GM18951 (cell line): ENCODE data around the gene WDTC1.

Source experiments
- POLR2A ChIP-seq: IDR thresholded peaks from 4 replicates; pipeline ENCODE4 v1.6.1; 2011; ENCODE audit warnings: mild to moderate bottlenecking; ENCODE audit not compliant: insufficient read length, insufficient read depth; ENCODE audit errors: extremely low read depth
- in situ Hi-C: fragments of 300-500 bp; cut with MboI; formaldehyde crosslinking; loops from one replicate; pipeline ENCODE4 v1.12.0; 2022; ENCODE audit warnings: low sequenced_read_pairs, mixed read lengths, inconsistent platforms; ENCODE audit not compliant: unreplicated experiment

The WDTC1 gene

DNA sequence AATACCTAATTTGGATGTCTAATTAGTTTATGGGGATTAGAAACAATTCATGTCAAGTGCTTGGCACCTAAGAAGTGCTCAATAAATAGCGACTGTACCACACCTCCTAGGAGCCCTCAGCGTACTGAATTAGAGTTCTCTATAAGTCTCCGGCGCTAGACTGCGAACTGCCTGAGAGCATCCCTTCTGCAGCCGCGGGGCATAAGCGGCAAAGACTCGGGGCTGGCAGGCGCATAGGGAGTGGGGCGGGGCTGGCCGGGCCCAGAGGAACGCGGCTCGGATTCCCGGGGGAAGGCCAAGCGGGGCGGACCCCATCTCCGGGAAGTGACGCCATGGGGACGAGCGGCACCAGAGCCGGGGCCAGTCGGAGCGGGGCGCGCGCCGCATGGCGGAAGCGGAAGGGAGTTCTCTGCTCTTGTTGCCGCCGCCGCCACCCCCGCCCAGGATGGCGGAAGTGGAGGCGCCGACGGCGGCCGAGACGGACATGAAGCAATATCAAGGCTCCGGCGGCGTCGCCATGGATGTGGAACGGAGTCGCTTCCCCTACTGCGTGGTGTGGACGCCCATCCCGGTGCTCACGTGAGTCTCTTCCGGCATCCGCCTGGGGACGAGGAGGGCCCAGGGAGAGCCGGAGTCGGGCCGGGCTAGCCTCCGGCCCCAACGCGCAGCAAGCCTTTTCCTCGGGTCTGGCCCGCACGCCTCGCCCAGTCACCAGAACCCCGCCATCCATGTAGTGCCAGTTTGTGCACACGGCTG, 87.6 kb downstream of the WDTC1 start, which contains the start of gene TMEM222:
TSS of gene TMEM222 (plus strand) at position 351 of the 756 bp plus-strand sequence. CDS start at position 386, 35 bp downstream.
- TF ChIP-seq POLR2A, result peak; percentile 89
- in situ Hi-C loops, result no loop called here

DNA sequence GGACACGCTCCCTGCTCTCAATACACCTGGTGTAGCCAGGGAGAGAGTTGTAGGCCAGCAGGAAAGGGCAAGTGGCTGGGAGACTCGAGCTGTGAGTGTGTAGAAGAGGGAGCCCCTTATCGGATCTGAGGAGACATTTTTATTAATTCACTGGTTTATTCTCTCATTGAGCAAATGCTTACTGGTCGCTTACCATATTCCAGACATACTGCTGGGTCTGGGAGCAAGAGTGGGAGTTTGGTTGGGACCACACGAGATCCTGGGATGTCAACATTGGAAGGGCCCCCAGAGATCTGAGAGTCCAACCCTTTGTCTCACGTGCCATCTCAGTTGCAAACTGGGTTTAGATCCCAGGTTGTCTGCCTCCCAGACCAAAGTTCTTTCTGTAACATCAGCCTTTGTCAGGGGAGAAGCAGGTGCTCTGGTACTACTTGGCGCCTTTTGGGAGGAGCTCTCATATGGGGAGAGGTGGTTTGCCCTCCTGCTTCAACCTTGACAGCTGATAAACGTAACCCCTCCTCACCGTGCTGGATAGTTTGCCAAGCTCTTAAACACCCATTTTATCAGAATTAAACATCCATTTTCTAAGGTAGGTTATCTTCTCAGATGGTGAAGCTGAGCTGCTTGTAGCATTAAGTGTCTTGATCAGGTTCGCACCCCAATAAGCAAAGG, 88.3 kb downstream of the WDTC1 start:
- no peak for TF ChIP-seq POLR2A
- in situ Hi-C loops, result no loop called here

DNA sequence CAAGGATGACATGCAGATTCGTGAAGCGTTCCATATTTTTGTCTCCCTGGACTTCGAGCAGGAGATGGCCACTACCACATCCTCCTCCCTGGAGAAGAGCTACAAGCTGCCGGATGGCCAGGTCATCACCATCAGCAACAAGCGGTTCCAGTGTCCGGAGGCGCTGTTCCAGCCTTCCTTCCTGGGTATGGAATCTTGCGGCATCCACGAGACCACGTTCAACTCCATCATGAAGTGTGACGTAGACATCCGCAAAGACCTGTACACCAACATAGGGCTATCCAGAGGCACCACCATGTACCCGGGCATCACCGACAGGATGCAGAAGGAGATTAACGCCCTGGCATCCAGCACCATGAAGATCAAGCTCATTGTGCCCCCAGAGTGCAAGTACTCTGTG, 90.9 kb downstream of the WDTC1 start:
- no peak for TF ChIP-seq POLR2A
- in situ Hi-C loops, result no loop called here

DNA sequence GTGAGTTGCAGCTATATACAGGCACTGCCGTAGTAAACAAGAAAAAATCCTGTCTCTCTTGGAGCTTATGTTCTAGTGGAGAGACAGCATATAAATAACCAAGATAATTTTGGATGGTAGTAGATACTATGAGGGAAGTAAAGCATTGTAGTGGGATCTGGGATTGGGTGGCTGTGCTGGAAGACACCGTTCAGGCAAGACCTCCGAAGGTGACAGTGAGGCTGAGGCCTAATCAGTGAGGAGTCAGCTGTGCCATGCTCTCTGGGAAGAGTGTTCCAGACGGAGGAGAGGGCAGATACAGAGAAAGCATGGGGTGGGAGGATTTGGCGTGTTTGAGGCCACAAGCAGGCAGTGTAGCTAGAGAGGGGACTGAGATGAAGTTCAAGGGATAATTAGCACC, 93.5 kb downstream of the WDTC1 start:
- TF ChIP-seq POLR2A, result no peak
- in situ Hi-C loops, result no loop called here

DNA sequence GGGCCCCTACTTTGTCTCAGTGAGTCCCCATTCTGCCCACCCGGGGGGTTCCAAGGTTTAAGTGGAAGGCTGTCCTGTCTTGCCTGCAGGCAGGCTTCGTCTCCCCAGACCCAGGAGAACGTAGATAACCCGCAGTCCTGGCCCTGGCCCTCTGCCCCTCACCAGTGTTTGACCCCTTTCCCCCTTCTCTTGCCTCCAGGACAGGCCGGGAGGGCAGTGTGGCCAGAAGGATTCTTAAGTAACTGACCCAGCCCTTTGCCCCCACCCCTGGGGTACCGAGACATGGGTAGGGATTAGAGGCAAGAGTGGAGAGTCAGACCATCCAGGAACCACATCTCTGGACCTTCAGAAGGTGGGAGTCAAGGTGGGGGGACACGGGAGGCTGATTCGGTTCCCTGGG, 96.4 kb downstream of the WDTC1 start:
- in situ Hi-C loops, result no loop called here
- TF ChIP-seq POLR2A, result no peak

DNA sequence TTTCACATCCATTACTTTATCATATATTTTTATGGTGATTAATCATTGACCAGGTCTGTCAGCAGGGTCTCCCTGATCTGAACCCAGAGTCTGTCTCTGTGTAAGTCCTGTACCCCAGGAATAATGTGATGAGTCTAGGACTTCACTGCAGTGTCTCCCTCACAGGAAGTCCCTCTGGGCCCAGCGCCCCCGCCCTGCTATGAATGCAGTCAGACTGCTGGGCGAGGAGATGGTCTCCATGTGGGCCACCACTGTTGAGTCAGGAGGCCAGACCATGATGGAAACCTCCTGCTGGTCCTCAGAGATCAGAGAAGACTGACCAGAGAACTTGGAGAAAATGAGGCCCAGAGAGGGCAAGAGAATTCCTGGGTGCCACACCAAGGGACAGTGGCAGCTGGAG, 97.0 kb downstream of the WDTC1 start:
- in situ Hi-C loops, result no loop called here
- TF ChIP-seq POLR2A, result no peak

DNA sequence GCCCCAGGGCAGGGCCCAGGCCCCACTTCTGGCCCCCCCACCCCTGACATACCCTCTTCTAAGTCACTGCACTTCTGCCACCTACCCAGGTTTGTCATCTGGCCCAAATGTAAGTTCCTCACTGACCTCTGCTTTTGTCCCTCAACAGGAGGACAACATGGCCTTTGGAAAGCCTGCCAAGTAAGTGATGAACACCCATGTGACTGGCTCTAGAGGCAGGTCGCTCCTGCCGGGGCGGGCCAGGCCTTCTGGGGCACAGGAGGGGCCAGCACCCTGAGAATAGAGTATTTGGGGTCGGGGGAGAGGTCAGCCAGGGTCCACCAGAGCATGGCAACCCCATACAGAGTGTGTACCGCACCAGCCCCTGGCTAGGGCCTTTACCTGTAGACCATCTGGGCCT, 97.5 kb downstream of the WDTC1 start:
- in situ Hi-C loops, result no loop called here
- TF ChIP-seq POLR2A, result no peak

DNA sequence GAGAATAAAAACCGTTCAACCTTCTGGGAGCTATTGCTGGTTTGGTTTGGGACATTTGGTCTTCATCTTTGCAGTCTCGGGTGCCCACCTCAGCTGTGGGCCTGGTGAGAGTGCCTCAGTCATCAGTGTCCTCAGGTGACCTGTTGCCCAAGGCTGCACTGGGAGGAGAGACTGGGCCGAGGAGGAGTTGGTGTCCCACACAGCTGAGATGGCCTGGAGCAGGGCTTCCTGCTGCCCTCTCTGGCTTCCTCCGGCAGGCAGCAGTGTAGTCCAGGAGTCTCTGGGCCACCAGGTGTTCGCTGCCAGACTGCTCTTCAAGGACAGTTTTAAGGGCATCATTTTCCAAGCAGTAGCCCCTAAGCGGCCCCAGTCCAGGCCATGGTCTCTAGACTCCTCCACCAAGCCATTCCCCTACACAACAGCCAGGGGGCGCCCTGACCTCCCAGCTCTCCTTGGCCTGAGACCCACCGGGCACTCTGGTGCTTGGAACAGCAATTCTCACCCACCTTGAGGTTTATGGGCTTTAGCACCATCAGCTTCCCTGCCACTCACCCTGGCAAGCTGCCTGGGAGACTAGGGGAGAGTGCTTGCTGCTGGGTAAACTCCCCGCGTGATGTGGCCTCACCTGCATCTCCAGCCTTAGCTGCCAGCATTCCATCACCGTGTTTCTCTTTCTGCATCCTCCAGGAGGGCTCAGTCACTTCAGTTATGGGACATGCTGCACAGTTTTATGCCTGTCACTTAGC, 98.3 kb downstream of the WDTC1 start:
- no peak for TF ChIP-seq POLR2A
- in situ Hi-C loops, result no loop called here

DNA sequence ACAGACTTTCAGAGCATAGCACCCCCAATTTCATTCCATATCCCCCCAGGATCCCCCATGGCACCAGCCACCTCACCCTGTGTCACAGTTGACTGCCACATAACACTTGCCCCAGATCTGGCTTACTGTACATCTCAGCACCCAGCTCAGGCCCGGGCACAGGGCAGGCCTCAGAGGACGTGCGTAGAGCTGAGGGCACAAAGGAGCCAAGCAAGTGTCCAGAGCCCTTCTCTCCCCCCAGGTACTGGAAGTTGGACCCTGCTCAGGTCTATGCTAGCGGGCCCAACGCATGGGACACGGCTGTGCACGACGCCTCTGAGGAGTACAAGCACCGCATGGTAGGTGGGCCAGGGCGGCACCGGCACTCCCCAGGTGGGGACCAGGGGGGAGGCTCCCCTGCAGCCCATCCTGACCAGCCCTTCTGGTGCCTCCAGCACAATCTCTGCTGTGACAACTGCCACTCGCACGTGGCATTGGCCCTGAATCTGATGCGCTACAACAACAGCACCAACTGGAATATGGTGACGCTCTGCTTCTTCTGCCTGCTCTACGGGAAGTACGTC, 99.4 kb downstream of the WDTC1 start:
- in situ Hi-C loops, result no loop called here
- no peak for TF ChIP-seq POLR2A

DNA sequence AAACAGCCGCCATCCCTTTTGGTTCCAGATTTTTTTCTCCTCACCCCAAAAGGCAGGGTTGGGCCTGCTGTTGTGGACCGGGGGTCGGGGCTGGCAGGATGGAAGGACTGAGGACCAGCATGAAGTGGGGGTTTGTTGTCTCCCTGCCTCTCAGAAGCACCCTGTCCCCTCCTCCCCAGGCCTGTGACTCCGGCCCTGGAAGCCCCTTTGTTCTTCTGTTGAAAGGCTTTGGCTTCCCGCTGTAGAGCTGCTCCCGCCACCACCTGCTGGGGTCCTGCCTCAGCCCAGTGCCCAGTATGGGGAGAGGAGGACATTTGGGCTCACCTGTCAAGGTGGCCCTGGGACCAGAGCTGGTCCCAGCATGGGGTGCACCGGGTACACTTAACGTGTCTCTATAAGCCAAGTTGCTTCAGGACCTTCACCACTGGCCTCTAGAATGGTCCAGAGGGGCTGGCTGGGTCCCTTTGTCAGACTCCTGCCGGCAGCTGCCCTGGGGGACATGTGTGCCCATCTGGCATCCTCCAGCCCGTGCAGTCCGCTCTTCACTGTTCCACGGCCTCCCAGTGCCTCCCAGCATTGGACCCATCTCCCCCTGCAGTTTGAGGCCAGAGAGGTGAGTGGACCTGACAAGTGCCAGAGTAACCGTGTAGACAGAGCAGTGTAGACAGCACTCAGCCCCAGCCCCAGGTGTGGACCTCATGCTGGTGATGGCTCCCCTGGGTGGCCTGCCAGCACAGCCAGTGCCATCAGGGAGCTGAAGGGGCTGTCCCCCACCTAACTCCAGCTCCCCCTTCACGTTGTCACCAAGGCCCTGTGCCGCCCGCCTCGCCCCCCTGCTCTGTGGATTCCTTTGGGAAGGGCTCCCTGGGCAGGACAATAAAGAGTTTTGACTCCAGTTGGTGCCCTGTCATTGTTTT, 101.3 kb downstream of the WDTC1 start:
- no peak for TF ChIP-seq POLR2A
- in situ Hi-C loops, result no loop called here

DNA sequence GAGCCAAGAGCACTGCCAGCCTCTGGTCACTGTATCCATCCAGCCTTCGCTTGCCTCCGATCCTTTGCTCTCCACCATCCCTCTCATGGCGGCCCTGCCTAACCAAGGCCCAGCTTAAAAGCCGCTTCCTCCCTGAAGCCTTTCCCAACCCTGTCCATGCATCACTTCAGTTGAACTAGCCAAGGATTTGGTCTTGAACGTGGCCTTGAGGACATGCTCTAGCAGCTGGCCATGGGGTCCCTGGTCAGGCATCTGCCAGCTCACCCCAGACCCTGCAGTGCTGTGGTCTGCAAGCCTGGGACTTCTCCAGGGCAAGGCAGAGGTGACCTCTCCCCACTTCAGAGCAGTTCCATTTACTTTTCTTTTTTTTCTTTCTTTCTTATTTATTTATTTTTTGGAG, 102.3 kb downstream of the WDTC1 start:
- no peak for TF ChIP-seq POLR2A
- in situ Hi-C loops, result no loop called here

DNA sequence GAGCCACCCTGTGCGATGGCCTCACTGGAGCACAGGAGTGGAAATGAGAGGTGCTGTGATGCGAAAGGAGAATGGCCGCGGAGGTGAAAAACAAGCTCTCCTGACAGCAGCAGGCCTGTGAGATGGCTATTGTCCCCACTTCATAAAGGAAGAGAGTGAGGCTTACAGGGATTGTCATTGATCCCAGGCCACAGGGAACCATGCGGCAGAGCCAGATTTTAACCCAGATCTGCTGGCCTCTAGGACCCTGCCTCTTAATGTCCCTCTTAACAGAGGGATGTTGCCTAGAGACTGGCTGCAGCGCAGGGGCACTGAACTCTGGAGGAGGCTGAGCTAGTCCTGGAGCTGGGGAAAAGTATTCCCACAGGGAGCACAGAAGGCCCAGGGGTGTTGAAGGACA, 104.3 kb downstream of the WDTC1 start:
- TF ChIP-seq POLR2A, result no peak
- in situ Hi-C loops, result no loop called here
